ENCODE results near the gene TSKS.

The TSKS gene

GRCh38 chr19:49793561-49793840 lies 30.4 kb upstream of the TSKS start:
- DNase-seq, result no peak

GRCh38 chr19:49792829-49793560 lies 29.9 kb upstream of the TSKS start:
- DNase-seq, result no peak

GRCh38 chr19:49791776-49792445 lies 28.8 kb upstream of the TSKS start:
- no peak for DNase-seq

- DNase-seq, result no peak
These were observed 27.8 kb upstream of the TSKS start for GRCh38 chr19:49790866-49791265.

GRCh38 chr19:49788857-49789256 lies 25.8 kb upstream of the TSKS start:
- no peak for DNase-seq

- no peak for DNase-seq
These were observed 24.6 kb upstream of the TSKS start for GRCh38 chr19:49787746-49788145.

- DNase-seq, result no peak
These were observed 23.3 kb upstream of the TSKS start for GRCh38 chr19:49786376-49786820.

GRCh38 chr19:49782515-49782914 lies 19.4 kb upstream of the TSKS start:
- DNase-seq, result no peak

- no peak for DNase-seq
These were observed 18.3 kb upstream of the TSKS start for GRCh38 chr19:49781394-49781793.

GRCh38 chr19:49780861-49781260 lies 17.8 kb upstream of the TSKS start:
- DNase-seq, result no peak

GRCh38 chr19:49779731-49780555 lies 16.8 kb upstream of the TSKS start:
- no peak for DNase-seq

- no peak for DNase-seq
These were observed 13.3 kb upstream of the TSKS start for GRCh38 chr19:49776371-49776764.

GRCh38 chr19:49775742-49776370 lies 12.8 kb upstream of the TSKS start:
- no peak for DNase-seq

GRCh38 chr19:49774969-49775368 lies 11.9 kb upstream of the TSKS start:
- no peak for DNase-seq

GRCh38 chr19:49773663-49774350 lies 10.7 kb upstream of the TSKS start:
- no peak for DNase-seq

- no peak for DNase-seq
These were observed 9.8 kb upstream of the TSKS start for GRCh38 chr19:49772850-49773432.

GRCh38 chr19:49771674-49772139 lies 8.6 kb upstream of the TSKS start:
- DNase-seq, result no peak

- no peak for DNase-seq
These were observed 7.4 kb upstream of the TSKS start for GRCh38 chr19:49770529-49770928.

GRCh38 chr19:49767967-49768581 lies 5.0 kb upstream of the TSKS start:
- no peak for DNase-seq

- no peak for DNase-seq
These were observed 4.3 kb upstream of the TSKS start for GRCh38 chr19:49767381-49767780.

- no peak for DNase-seq
These were observed 3.8 kb upstream of the TSKS start, which contains the start of gene AP2A1 for GRCh38 chr19:49766930-49767299. TSS of gene AP2A1 (plus strand) at chr19:49767001. CDS start at chr19:49767134, 133 bp downstream.

Measured in right forelimb (tissue), 1 donor.